NCI-H446 treated with DMSO at 0.1 percent for 48 hours (cell line): ENCODE results near the gene HES2.
"Not testable (repeated sequence)": the region's sequence is repeated elsewhere in the genome, so short reads cannot be mapped to it uniquely, and the experiment has no call there.

Experiments used
- DNase-seq: peaks from one replicate; lab custom pipeline; 2025; lab: John Stamatoyannopoulos, UW

The HES2 gene

GRCh38 chr1:6454856-6455751, 35.4 kb upstream of the HES2 start:
- no peak for DNase-seq

GRCh38 chr1:6453895-6454855, 34.5 kb upstream of the HES2 start:
- DNase-seq, result not testable (repeated sequence)

GRCh38 chr1:6450943-6451373, 31.2 kb upstream of the HES2 start:
- no peak for DNase-seq

DNA sequence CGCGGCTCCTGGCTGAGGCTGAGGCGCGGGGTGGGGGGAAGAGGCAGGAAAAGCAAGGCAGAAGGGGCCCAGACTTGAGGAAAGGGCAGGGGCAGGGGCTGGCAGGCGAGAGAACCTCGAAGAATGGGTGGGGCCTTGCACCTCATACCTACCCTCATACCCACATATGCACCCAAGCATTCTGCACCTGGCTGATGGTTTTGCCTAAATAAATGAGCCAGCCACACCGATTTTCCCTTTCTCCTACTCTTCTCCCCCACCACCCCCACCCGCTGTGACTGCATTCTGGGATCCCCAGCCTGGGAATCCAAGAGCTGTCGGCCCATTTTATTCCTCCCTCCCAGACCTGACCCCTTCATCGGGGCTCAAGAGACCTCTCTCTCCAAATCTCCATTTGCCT, 30.8 kb upstream of the HES2 start:
- not testable (repeated sequence) for DNase-seq

- no peak for DNase-seq
Observed at GRCh38 chr1:6450005-6450450, 30.3 kb upstream of the HES2 start.

GRCh38 chr1:6448749-6449631, 29.3 kb upstream of the HES2 start:
- DNase-seq, result no peak

- no peak for DNase-seq
Observed at GRCh38 chr1:6447818-6448748, 28.4 kb upstream of the HES2 start.

DNA sequence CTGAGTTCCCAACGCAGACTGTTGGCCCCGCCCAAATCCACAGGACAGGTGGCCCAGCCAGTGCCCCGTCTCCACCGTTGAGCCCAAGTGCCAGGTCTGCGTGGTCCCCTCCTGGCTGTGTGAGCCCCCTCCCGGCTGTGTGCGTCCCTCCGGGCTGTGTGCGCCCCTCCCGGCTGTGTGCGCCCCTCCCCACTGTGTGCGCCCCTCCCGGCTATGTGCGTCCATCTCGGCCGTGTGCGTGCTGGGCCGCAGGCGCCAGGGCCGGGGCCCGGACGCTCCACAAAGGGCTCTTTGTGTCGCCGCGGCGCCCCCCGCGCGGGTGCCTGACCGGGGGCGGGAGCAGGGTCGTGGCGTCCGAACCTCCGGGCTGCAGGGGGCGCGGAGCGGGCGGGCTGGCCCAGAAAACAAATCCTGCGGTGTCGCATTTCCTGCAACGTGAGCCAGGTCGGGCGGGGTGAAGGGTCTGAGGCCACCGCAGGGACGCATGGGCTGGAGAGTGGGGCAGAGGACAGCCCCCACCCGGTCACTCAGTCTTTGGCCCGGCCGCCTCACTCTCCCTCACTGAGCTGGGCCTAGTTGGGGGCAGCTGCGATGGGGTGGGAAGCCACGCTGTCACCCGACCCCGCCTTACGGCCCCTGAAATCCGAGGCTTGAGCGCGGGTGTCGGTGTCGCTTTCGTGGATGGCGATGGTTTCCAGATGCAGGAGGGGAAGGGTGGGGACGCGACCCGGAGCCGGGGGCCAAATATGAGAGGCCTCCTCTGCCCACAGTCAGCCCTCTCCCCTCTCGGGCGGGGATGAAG, 27.5 kb upstream of the HES2 start:
- no peak for DNase-seq

- no peak for DNase-seq
Observed at GRCh38 chr1:6446665-6447015, 26.9 kb upstream of the HES2 start.

GRCh38 chr1:6445929-6446328, 26.2 kb upstream of the HES2 start:
- DNase-seq, result not testable (repeated sequence)

GRCh38 chr1:6445062-6445763, 25.5 kb upstream of the HES2 start:
- DNase-seq, result no peak

DNA sequence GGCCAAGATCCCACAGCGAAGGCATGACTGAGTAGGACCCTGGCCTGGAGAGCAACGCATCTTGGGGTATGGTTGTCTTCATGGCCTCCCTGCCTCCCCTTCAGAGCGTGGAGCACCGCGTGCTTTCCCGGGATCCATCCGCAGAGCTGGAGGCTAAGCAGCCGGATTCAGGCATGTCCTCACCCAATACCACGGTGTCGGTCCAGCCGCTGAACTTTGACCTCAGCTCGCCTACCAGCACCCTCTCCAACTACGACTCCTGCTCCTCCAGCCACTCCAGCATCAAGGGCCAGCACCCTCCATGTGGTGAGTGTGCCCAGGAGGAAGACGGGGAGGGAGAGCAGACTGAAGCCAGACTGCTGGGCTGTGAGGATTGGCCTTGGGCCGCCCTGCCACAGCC, 24.7 kb upstream of the HES2 start:
- no peak for DNase-seq

DNA sequence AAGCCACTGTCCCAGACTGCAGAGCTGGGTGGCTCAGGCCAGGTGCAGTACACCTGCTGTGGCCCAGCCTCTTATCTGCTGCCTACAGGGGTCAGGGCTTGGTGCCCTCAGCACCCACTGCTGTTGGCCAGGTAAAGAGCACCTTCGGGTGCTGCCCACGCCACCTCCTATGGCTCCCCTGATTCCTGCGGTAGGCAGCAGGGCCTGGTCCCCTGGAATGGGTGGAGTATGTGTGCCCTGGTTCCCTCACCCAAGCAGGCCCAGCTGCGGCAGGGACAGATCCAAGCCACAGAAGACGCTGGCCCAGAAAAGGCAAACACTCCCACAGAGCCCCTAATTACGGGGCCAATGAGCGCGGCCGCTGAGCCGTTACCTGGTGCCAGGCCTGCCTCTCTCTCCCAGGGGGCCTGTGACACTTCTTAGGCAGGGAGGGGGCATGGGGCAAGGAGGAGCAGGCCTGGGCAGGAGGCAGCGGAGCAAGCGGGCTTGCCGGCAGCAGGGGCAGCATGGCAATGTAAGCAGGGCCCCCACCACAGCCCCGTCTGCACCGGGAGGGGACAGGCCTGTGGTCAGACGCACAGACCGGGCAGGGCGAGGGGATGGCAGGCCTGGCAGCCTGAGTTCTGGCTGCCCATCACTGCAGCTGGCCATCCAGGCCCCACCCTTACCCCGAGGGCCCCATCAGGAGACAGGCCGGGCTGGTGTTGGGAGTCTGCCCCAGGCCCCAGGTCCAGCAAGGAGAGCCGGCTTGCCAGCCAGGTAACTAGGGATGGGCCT, 23.8 kb upstream of the HES2 start:
- DNase-seq, result no peak

- DNase-seq, result no peak
Observed at GRCh38 chr1:6441586-6441985, 21.9 kb upstream of the HES2 start.

GRCh38 chr1:6440198-6441126, 20.7 kb upstream of the HES2 start:
- no peak for DNase-seq

DNA sequence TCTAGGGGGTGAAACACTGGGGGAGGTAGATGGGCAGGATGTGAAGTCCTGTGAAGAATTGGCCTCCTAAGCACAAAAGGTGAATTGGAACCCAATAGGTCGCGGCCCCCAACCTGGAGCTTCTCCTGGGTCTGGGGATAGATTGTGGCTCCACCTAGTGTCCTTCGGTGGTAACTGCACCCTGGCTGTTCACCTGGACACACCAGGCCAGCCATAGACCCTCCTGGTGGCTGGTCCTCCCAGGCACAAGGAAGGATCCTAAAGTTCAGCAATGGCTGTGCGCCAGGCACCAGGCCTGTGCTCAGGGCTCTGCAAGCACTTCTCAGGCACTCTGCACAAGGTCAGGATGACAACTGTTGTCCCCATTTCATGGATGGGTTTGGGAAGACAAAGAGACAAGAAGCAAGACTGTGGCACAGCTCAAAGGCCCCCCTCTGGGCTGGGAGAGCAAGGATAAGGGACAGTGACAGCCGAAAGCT, 18.4 kb upstream of the HES2 start:
- peak; percentile 27 for DNase-seq
